Myocyte (in vitro differentiated cells): ENCODE results near the gene ZNF263. TPM values are rescaled to one million over a fixed set of nuclear protein-coding genes. Genes with fewer than 3 reads are reported as not detected.

ENCODE experiments used
- DNase-seq: peaks from one replicate; pipeline ENCODE4 v3.0.0-alpha.2; 2012; ENCODE audit warnings: low read depth
- total RNA-seq: library from RNA; depleted of rRNA; stranded (reverse); fragments of >200 nt; gene quantifications from 2 replicates; pipeline ENCODE4 v1.2.3, GENCODE V29; 2014

ZNF263 gene
- total RNA-seq, 1 donor from 2014 or later: 36.2 TPM

DNA sequence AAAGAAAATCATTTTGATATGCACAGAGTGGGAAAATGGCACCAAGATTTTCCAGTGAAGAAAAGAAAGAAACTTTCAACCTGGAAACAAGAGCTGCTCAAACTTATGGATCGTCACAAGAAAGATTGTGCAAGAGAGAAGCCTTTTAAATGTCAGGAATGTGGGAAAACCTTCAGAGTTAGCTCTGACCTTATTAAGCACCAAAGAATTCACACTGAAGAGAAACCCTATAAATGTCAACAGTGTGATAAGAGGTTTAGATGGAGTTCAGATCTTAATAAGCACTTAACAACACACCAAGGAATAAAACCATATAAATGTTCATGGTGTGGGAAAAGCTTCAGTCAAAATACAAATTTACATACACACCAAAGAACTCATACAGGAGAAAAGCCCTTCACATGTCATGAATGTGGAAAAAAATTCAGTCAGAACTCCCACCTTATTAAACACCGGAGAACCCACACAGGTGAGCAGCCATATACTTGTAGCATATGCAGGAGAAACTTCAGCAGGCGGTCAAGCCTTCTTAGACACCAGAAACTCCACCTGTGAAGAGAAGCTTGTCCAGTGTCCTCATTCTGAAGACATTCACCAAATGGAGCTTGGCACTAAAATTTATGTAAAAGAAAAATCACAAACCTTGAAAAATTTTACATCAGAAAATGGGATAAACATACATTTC, 34.2 kb downstream of the ZNF263 start:
- DNase-seq: peak; percentile 25

DNA sequence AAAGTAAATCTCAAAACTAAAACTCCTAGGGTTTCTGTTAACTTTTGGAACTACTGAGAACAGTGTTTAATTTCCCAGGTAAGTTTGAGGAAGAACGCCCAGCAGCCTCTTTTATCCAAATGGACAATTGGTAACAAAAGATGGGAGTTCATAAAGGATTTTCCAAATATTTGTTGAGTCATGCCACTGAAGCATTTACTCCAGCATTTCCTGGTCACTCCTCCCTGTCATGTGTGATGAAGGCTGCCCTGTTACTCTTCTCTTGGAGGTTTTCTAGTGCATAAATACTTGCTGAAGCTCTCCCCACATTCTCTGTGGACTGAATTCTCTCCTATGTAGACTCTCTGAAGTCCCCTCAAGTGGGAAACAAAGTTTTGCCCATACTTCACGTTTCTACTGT, 38.5 kb downstream of the ZNF263 start:
- DNase-seq: no peak

DNA sequence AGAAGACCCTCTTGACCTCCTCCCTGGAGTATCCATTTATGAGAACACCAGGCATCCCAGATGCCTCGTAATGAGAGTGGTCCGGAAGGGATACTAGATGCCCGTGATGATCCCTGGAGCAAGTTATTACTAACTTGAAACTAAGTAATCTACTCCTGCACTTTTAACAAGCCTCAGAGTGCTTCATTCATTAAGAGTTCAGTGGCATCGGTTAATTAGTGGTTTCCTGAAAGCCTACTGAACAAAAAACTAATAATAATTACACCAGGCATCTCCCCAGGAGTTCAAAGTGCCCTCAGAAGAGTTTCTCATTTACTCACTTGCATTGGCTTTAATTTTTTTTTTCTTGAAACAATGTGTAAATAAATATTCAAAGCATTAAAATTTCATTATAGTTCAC, 44.2 kb downstream of the ZNF263 start:
- no peak for DNase-seq

DNA sequence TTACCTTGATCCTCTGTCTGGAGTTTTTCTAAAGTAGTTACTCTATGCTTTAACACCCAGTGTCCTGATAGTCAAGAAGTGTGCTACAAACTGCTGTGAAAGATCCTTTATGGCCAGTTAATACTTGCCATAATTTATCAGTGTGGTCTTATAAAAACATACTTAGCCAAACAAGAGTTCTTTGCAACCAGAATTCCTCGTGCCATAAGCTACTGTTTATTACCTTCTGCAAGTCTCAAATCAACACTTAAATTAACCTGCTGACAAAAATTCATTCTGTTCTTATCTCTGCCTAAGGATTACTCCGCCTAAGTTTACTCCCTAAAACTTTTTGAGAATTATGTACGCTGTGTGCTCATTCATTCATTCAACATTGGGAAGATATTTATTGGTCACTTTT, 44.8 kb downstream of the ZNF263 start:
- no peak for DNase-seq

DNA sequence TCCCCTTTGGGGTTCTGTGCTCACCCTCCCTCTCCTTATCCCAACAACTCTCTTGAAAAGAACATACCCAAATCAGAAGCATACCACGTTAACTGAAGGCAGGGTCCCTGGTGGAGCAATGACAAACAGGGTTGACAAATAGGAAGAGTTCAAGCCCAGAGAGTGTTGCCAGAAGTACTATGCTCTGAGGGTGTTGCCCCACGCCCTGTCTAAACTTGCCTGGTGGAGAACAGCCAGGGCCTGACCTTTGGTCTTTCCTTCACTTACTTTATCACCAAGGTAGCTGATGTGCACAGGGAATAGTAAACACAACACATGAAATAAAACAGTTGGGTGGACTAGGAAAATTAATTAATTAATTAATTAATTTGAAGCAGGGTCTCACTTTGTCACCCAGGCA, 45.4 kb downstream of the ZNF263 start:
- DNase-seq: no peak

Other genes with a start within 250 kb of the ZNF263 start
- gene BICDL2, start 246.5 kb upstream of the ZNF263 start, total RNA-seq: not detected in 2 replicates
- 0.05 TPM in 2 replicates for gene MMP25, start 236.9 kb upstream of the ZNF263 start, total RNA-seq
- gene IL32, start 217.9 kb upstream of the ZNF263 start, total RNA-seq: 646 and 732 TPM in 2 replicates
- gene ZSCAN10, start 184.2 kb upstream of the ZNF263 start, total RNA-seq: not detected in 2 replicates
- 29.2 and 33.3 TPM in 2 replicates for gene ZNF205, start 170.9 kb upstream of the ZNF263 start, total RNA-seq
- 4.3 and 5.0 TPM in 2 replicates for gene ZNF213, start 148.5 kb upstream of the ZNF263 start, total RNA-seq
- gene OR1F1, start 95.3 kb upstream of the ZNF263 start, total RNA-seq: not detected in 2 replicates
- gene ZNF200, start 48.3 kb upstream of the ZNF263 start, total RNA-seq: 8.6 and 9.2 TPM in 2 replicates
- 0.37 and 0.99 TPM in 2 replicates for gene MEFV, start 26.9 kb upstream of the ZNF263 start, total RNA-seq
- 4.5 and 8.4 TPM in 2 replicates for gene TIGD7, start 21.9 kb downstream of the ZNF263 start, total RNA-seq
- 19.5 and 22.3 TPM in 2 replicates for gene ZNF75A, start 22.0 kb downstream of the ZNF263 start, total RNA-seq
- 0.88 TPM in 1 of 2 replicates, not detected in the other for gene OR2C1, start 72.4 kb downstream of the ZNF263 start, total RNA-seq
- 13.4 and 20.4 TPM in 2 replicates for gene ZSCAN32, start 117.5 kb downstream of the ZNF263 start, total RNA-seq
- gene ZNF174, start 117.7 kb downstream of the ZNF263 start, total RNA-seq: 20.7 and 22.7 TPM in 2 replicates
- 2.2 and 2.9 TPM in 2 replicates for gene ZNF597, start 160.0 kb downstream of the ZNF263 start, total RNA-seq
- gene NAA60, start 160.2 kb downstream of the ZNF263 start, total RNA-seq: 16.0 and 22.2 TPM in 2 replicates
- gene C16orf90, start 212.0 kb downstream of the ZNF263 start, total RNA-seq: not detected in 2 replicates
- 26.6 and 29.3 TPM in 2 replicates for gene CLUAP1, start 217.5 kb downstream of the ZNF263 start, total RNA-seq